ENCODE data around the gene TELO2. TPM values are rescaled to one million over a fixed set of nuclear protein-coding genes. Genes with fewer than 3 reads are reported as not detected.

The TELO2 gene
- total RNA-seq, 2 experiments from 2014 or later = 29.7 to 30.8 TPM

DNA sequence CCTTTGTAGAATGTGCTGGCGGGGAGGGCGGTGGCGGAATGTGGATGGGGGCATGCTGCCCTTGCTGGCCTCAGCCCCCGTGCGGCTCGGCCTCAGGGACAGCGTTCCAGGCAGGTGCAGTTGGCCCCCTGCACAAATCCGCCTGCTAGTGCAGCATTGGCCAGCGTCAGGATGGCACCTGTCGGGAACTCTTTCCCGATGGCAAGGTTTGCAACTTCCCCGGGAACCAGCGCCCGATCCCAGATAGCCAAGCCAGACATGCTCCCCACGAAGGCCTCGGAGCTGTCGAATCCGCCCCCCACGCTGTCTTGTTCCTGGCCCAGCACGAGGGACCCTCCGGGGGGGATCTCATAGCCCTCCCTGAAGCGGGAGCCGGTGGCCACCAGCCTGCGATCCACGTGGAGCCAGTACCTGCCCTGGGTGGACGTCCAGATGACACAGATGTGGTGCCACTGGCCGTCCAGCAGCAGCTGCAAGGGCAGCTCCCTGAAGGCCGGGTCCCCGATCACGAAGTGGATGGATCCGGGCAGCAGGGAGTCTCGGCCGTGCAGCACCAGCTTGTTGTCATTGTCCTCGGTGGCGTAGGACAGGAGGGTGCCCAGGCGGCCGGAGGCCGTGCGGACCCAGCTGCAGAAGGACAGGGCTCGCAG, 7.2 kb upstream of the TELO2 start:
- Histone ChIP-seq H3K4me3 (ENCODE audit: low read length) (no peak overlapping the region), H3K27ac (ENCODE audit: low read depth in 1 of 2, low read length in 2 of 2) (no peak overlapping the region), H3K27me3 (ENCODE audit: control insufficient read depth in 1 of 2, insufficient read depth in 2 of 2, low read length in 2 of 2) (no peaks in the 10 kb centered on the region), H3K9me3 (ENCODE audit: control insufficient read depth in 1 of 2, insufficient read depth in 1 of 2, low read length in 2 of 2) (peaks cover 0 to 7% of the 10 kb centered on the region in 2 experiments), H3K4me1 (ENCODE audit: insufficient read depth, low read length) (no peaks in the 10 kb centered on the region), H3K36me3 (ENCODE audit: insufficient read depth, low read length) (no peaks in the 10 kb centered on the region)
- H3K27ac Mint-ChIP-seq = no peak overlapping the region
- no peaks in the 10 kb centered on the region for H3K36me3 Mint-ChIP-seq (ENCODE audit: low read depth)
- TF ChIP-seq CTCF (IDR thresholded peaks at IDR 0.05) = no peak
- H3K4me3 Mint-ChIP-seq = no peak overlapping the region
- CTCF ChIA-PET = no interaction called here
- ATAC-seq (ENCODE audit: poor library complexity) (no peak), DNase-seq (no peak)
- H3K27me3 Mint-ChIP-seq = no peaks in the 10 kb centered on the region
- intact Hi-C loops (cut with DNase I, micrococcal nuclease) = no loop called here
- POLR2A ChIA-PET = no interaction called here
- no peaks in the 10 kb centered on the region for H3K4me1 Mint-ChIP-seq (ENCODE audit: low read depth)
- H3K9me3 Mint-ChIP-seq = no peaks in the 10 kb centered on the region

GRCh38 chr16:1486551-1487390, 6.4 kb upstream of the TELO2 start:
- intact Hi-C loops (cut with DNase I, micrococcal nuclease) = no loop called here

More at GRCh38 chr16:1486551-1487390, 6.4 kb upstream of the TELO2 start:
- DNase-seq = no peak
- no peaks in the 10 kb centered on the region for H3K36me3 Mint-ChIP-seq (ENCODE audit: low read depth)
- Histone ChIP-seq H3K27ac (ENCODE audit: low read depth in 1 of 2, low read length in 2 of 2) (no peak overlapping the region), H3K4me1 (ENCODE audit: insufficient read depth, low read length) (no peaks in the 10 kb centered on the region), H3K4me3 (ENCODE audit: low read length) (no peak overlapping the region), H3K27me3 (ENCODE audit: control insufficient read depth in 1 of 2, insufficient read depth in 2 of 2, low read length in 2 of 2) (no peaks in the 10 kb centered on the region), H3K9me3 (ENCODE audit: control insufficient read depth in 1 of 2, insufficient read depth in 1 of 2, low read length in 2 of 2) (peaks cover 0 to 7% of the 10 kb centered on the region in 2 experiments), H3K36me3 (ENCODE audit: insufficient read depth, low read length) (no peaks in the 10 kb centered on the region)
- ChIA-PET CTCF (no interaction called here), POLR2A (interaction anchor here (0.6 kb wide), 1 partner anchor 49 kb away, joined by 3 read pairs; no protein-coding TSS in a partner anchor)
- no peak for TF ChIP-seq CTCF (IDR thresholded peaks at IDR 0.05)
- H3K9me3 Mint-ChIP-seq = no peaks in the 10 kb centered on the region
- no peak for ATAC-seq (ENCODE audit: poor library complexity)
- no peak overlapping the region for H3K4me3 Mint-ChIP-seq
- H3K27me3 Mint-ChIP-seq = no peaks in the 10 kb centered on the region
- H3K4me1 Mint-ChIP-seq (ENCODE audit: low read depth) = no peaks in the 10 kb centered on the region
- no peak overlapping the region for H3K27ac Mint-ChIP-seq
